Smooth muscle cell (in vitro differentiated cells): Measurements from ENCODE around the gene SRRD. TPM values are rescaled to one million over a fixed set of nuclear protein-coding genes. Genes with fewer than 3 reads are reported as not detected.

Source experiments
- DNase-seq: peaks from one replicate; lab custom pipeline; 2025; ENCODE audit not compliant: unreplicated experiment; lab: John Stamatoyannopoulos, UW
- H2AFZ ChIP-seq: fragments of 200-600 bp; sonication (generic); 2 replicates; pipeline ENCODE4 v1.6.0; 2016; ENCODE audit warnings: antibody characterized with exemption, low read depth, mild to moderate bottlenecking
- H3F3A ChIP-seq: fragments of 200-600 bp; sonication (generic); 2 replicates; pipeline ENCODE4 v1.6.0; 2017; ENCODE audit warnings: antibody characterized with exemption, low read depth
- H3K27ac ChIP-seq: fragments of 200-600 bp; sonication (generic); 2 replicates; pipeline ENCODE4 v1.5.1; 2016; ENCODE audit warnings: low read depth, mild to moderate bottlenecking
- H3K27me3 ChIP-seq: fragments of 200-600 bp; sonication (generic); 2 replicates; pipeline ENCODE4 v1.6.1; 2016; ENCODE audit warnings: low read depth, mild to moderate bottlenecking
- H3K36me3 ChIP-seq: fragments of 200-600 bp; sonication (generic); 2 replicates; pipeline ENCODE4 v1.5.1; 2016; ENCODE audit warnings: low read depth
- H3K4me1 ChIP-seq: fragments of 200-600 bp; sonication (generic); 2 replicates; pipeline ENCODE4 v1.5.1; 2016; ENCODE audit warnings: low read depth
- H3K4me2 ChIP-seq: fragments of 200-600 bp; sonication (generic); 2 replicates; pipeline ENCODE4 v1.6.0; 2016; ENCODE audit warnings: mild to moderate bottlenecking
- H3K4me3 ChIP-seq: fragments of 200-600 bp; sonication (generic); 2 replicates; pipeline ENCODE4 v1.5.1; 2016; ENCODE audit warnings: mild to moderate bottlenecking
- H3K79me2 ChIP-seq: fragments of 200-600 bp; sonication (generic); 2 replicates; pipeline ENCODE4 v1.6.0; 2016; ENCODE audit warnings: low read depth, mild to moderate bottlenecking
- H3K9ac ChIP-seq: fragments of 200-600 bp; sonication (generic); 2 replicates; pipeline ENCODE4 v1.6.0; 2016; ENCODE audit warnings: low read depth
- H3K9me3 ChIP-seq: fragments of 200-600 bp; sonication (generic); replicated peaks from 2 replicates; pipeline ENCODE4 v1.5.1; 2016; ENCODE audit warnings: low read depth
- H4K20me1 ChIP-seq: fragments of 200-600 bp; sonication (generic); 2 replicates; pipeline ENCODE4 v1.6.0; 2016; ENCODE audit warnings: low read depth
- WGBS: methylation state at CpG from one replicate; pipeline ENCODE4 v1.1.7; 2016; ENCODE audit warnings: low lambda C conversion rate; 5-methylcytosine and 5-hydroxymethylcytosine counted together
- polyA plus RNA-seq: library from polyadenylated mRNA; unstranded; fragments of >200 nt; fragmentation: Nextera tagmentation; extraction: Ambion mirVana; gene quantifications from 2 replicates; pipeline ENCODE4 v1.2.1, GENCODE V29; 2016
- total RNA-seq: library from RNA; depleted of rRNA; stranded (reverse); fragments of >200 nt; gene quantifications from 2 replicates; pipeline ENCODE4 v1.2.3, GENCODE V29; 2014
- TF ChIP-seq, protein P1 (sequence below): fragments of 200-600 bp; sonication (generic); IDR thresholded peaks from 2 replicates; pipeline ENCODE4 v1.5.1; 2017; ENCODE audit warnings: borderline replicate concordance, mild to moderate bottlenecking, antibody characterized with exemption; ENCODE audit not compliant: insufficient read depth, poor library complexity, severe bottlenecking

SRRD gene
- total and polyA plus RNA-seq, 2 experiments from 2014 or later, result 20.7 to 34.5 TPM

DNA sequence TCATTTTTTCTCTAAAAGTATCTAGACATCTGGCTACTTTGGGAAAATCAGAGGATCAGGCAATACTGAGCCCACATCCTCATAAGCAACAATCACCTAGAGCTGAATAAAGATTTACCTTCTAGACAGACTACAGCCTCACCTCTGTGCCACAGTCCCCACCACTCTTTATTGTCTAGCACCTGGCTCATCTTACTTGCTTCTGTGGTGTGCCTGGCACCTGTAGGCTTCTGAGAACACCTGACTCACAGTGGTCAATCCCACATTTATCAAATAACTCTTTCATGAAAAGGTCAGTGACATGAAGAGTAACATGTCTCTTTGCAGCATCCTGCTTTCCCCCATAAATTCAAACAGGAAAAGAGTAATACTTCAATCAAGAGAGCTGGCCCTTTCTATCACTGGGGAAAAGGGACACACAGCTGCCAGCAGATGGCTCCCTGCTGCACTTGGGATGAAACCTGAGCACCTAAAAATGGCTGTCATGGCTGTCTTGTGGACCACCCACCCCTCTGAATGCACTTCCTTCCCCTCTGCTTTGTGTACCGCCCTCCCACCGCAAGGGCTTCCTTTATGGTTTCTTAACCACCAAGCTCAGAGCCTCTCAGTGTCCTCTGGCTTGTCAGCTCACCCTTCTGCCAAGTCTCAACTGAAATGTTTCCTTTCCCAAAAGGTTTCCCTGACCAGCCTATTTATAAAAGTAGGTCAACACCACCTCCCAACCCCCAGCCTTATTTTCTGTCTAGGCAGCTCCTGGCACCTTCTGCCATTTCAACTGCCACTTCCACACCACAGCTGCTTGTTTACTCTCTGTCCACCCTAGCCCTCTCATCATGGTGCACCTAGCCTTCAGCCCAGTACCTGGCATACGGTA is 19.2 kb downstream of the SRRD start:
- Histone ChIP-seq H3K4me1 (no peaks in the 10 kb centered on the region), H2AFZ (no peak overlapping the region), H3K4me2 (no peak overlapping the region), H3K79me2 (no peaks in the 10 kb centered on the region), H3K4me3 (no peak overlapping the region), H3K9me3 (no peaks in the 10 kb centered on the region), H3K9ac (no peak overlapping the region), H3F3A (no peaks in the 10 kb centered on the region), H3K27ac (no peak overlapping the region), H3K27me3 (no peaks in the 10 kb centered on the region), H3K36me3 (peaks cover 43% of the 10 kb centered on the region), H4K20me1 (no peaks in the 10 kb centered on the region)
- WGBS, result 60% methylated on average over 3 of the region's 3 CpGs
- no peak for DNase-seq
- TF ChIP-seq, protein P1, sequence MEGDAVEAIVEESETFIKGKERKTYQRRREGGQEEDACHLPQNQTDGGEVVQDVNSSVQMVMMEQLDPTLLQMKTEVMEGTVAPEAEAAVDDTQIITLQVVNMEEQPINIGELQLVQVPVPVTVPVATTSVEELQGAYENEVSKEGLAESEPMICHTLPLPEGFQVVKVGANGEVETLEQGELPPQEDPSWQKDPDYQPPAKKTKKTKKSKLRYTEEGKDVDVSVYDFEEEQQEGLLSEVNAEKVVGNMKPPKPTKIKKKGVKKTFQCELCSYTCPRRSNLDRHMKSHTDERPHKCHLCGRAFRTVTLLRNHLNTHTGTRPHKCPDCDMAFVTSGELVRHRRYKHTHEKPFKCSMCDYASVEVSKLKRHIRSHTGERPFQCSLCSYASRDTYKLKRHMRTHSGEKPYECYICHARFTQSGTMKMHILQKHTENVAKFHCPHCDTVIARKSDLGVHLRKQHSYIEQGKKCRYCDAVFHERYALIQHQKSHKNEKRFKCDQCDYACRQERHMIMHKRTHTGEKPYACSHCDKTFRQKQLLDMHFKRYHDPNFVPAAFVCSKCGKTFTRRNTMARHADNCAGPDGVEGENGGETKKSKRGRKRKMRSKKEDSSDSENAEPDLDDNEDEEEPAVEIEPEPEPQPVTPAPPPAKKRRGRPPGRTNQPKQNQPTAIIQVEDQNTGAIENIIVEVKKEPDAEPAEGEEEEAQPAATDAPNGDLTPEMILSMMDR, result peak; percentile 38

DNA sequence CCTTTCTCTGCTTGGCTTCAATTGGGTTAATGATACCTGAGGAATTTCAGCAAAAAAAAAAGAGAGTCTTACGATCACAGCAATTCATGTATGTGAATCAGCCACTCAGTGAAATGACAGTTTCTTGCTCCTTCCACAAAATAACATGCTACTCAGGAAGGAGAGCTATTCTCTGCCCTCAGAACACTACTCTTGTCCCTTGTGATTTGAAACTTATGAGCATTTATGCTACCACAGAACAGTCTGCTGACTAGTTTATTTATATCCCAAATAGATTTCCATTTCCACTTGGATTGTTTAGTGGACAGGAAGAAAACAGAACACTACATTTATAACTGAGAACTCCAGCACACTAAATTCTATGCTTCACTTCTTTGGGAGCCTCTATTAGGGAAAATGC is 20.1 kb downstream of the SRRD start:
- no peak for DNase-seq
- no peaks in the 10 kb centered on the region for H3K79me2 ChIP-seq
- no peaks in the 10 kb centered on the region for H3K9me3 ChIP-seq
- no peaks in the 10 kb centered on the region for H3F3A ChIP-seq
- H3K9ac ChIP-seq, result no peak overlapping the region
- WGBS, result 100% methylated on average over 1 of the region's 1 CpG
- H2AFZ ChIP-seq, result no peak overlapping the region
- no peak overlapping the region for H3K4me3 ChIP-seq
- no peak overlapping the region for H3K27ac ChIP-seq
- H3K4me1 ChIP-seq, result no peaks in the 10 kb centered on the region
- TF ChIP-seq, protein P1, result no peak
- no peaks in the 10 kb centered on the region for H3K27me3 ChIP-seq
- H4K20me1 ChIP-seq, result no peaks in the 10 kb centered on the region
- H3K36me3 ChIP-seq, result peaks cover 42% of the 10 kb centered on the region
- no peak overlapping the region for H3K4me2 ChIP-seq

DNA sequence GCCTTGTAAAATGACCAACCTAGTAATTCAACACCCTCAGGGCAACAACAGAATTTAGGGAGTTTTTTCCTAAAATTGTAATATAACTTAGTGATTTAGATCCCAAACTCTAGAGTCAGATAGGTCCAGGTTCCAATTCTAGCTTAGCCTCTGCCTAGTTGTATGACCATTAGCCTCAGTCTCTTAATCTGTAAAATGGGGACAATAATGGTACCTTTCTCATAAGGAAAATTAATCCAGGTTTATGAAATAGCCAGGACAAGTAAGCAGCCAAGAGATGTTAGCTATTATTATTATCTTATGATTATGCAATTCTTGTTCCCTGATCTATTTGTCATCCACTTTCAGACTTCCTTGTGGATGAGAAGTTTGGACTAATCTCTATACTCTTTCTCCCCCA is 24.5 kb downstream of the SRRD start:
- no peaks in the 10 kb centered on the region for H3F3A ChIP-seq
- peaks cover 23% of the 10 kb centered on the region for H3K79me2 ChIP-seq
- H3K9me3 ChIP-seq, result no peaks in the 10 kb centered on the region
- H3K36me3 ChIP-seq, result peaks cover 22% of the 10 kb centered on the region
- no peak overlapping the region for H3K4me2 ChIP-seq
- no peak overlapping the region for H2AFZ ChIP-seq
- peaks cover 9% of the 10 kb centered on the region for H3K4me1 ChIP-seq
- H3K9ac ChIP-seq, result no peak overlapping the region
- H3K27me3 ChIP-seq, result no peaks in the 10 kb centered on the region
- H4K20me1 ChIP-seq, result no peaks in the 10 kb centered on the region
- no peak for DNase-seq
- H3K27ac ChIP-seq, result no peak overlapping the region
- H3K4me3 ChIP-seq, result no peak overlapping the region
- TF ChIP-seq, protein P1, result no peak

DNA sequence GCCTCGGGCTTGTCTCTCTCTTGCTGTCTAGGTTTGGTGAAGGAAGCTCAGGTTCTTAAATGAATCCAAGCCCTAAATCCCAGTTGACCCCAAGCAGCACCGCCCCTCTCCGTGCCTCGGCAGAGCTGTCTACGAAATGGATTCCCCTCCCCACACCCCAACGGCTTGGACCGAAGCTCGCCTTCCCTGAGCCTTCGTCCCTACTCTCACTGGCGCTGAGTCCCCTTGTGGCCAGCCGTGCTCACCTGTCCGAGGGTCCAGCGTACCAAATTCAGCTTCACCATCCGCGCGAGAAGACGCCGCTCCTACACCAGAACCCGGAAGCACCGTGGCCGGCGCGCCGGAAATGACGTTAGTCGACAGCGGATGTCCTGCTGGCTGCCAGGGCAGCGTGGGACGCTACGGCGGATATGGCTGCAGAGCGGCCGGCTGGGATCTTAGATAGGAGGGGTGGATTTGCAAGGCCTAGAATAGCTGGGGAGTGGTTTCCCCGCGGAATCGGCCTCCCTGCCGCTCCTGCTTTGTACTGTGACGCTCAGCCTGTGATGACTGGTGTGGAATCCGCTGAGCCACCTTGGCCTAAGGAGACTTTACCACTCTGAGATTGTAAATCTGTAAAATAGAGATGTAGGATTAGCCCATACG is 28.6 kb downstream of the SRRD start, which contains the start of gene TFIP11:
TFIP11 (minus strand) TSS at position 325 of the 645 bp plus-strand sequence. CDS start 2,201 bp downstream, outside the sequence.
- TF ChIP-seq, protein P1, result no peak
- Histone ChIP-seq H2AFZ (peak within 1 kb of the TSS; percentile 83), H3K27ac (peak within 1 kb of the TSS; percentile 81), H3K9ac (peak within 1 kb of the TSS; percentile 92), H3K4me1 (peaks cover 11% of the 10 kb centered on the region), H3F3A (no peaks in the 10 kb centered on the region), H3K4me3 (peak within 1 kb of the TSS; percentile 82), H3K9me3 (no peaks in the 10 kb centered on the region), H3K36me3 (peaks cover 8% of the 10 kb centered on the region), H3K27me3 (no peaks in the 10 kb centered on the region), H4K20me1 (no peaks in the 10 kb centered on the region), H3K4me2 (peak within 1 kb of the TSS; percentile 95), H3K79me2 (peaks cover 23% of the 10 kb centered on the region)
- under 1% methylated on average over 40 of the region's 40 CpGs for WGBS
- peak; percentile 76 for DNase-seq
